PFSK-1 (cell line): ENCODE results near the gene CMIP.

Source experiments
- FOXP2 ChIP-seq: optimal IDR thresholded peaks from 2 replicates; pipeline ENCODE3; 2011; ENCODE audit warnings: borderline replicate concordance, control low read depth, inconsistent platforms; ENCODE audit not compliant: insufficient read depth; ENCODE audit errors: extremely low read length, extremely low read depth
- POLR2AphosphoS5 ChIP-seq: IDR thresholded peaks from 2 replicates; pipeline ENCODE4 v1.6.1; 2012; ENCODE audit warnings: low read depth, mild to moderate bottlenecking, control low read depth, low read length, moderate library complexity
- SIN3A ChIP-seq: IDR thresholded peaks from 2 replicates; pipeline ENCODE4 v1.6.1; 2012; ENCODE audit warnings: mild to moderate bottlenecking, low read length, moderate library complexity, borderline replicate concordance; ENCODE audit not compliant: insufficient read depth
- TAF1 ChIP-seq: IDR thresholded peaks from 2 replicates; pipeline ENCODE4 v1.6.1; 2012; ENCODE audit warnings: low read length, control low read depth, borderline replicate concordance; ENCODE audit not compliant: insufficient read depth
- TF ChIP-seq, protein P1 (sequence below), 2 experiments: IDR thresholded peaks; 2 replicates each; pipeline versions ENCODE4 v1.6.1 to v1.8.0; 2011 to 2012; ENCODE audit warnings: low read depth in 2 of 2, low read length in 2 of 2, control low read depth in 1 of 2, inconsistent platforms in 1 of 2, mild to moderate bottlenecking in 1 of 2, moderate library complexity in 1 of 2; ENCODE audit not compliant: insufficient read depth in 1 of 2

The CMIP gene

DNA sequence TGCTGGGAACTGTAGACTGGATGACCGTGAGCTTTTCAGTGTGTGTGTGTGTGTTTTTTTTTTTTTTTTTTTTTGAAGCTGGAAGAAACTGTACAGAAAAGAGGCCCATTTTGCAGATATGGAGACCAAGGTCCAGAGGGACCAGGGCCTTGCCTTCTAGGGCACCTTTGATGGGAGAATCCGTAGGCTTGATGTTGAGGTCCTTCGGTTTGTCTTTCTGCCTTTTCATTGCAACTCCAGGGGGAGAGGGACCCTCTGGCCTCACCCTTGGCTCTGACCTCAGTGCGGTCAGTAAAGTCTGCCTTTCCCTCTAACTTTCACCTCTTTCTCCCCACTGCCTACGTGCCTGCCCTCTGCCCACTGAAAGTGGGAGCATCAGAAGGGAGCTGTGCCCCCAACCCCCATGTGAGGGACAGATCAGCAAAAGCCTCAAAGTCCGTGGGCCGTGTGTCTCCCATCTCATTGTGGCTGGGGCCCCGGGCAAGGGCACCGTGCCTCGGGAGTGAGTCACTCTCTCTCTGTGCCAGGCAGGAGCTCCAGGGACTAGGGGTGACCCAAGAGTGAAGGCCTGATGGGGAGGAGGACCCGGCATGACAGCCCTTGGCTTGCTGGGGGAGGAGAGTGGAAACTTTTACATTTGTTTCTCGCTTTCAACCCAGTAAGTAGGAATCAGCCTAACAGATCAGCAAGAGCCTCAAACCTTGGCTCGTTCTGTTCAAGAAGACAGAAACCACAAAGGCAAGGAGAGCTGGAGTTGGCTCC lies 123.6 kb downstream of the CMIP start:
- TF ChIP-seq TAF1 (no peak), FOXP2 (no peak)

DNA sequence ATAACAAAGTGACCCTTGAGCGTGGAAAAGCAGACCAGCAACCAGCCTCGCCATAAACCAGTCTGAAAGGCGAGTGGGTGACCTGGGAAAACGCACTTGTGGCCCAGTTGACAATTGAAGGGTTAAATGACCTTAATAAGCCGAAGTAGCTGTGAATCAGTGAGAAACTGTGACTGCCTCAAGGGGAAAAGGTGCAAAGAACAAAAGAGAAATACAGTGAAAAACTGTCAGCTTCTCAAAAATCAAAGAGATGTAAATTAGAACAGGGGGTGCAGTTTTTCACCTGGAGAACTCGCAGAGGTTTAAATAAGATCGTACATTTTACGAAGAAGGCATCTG lies 124.1 kb downstream of the CMIP start:
- TF ChIP-seq POLR2AphosphoS5 (no peak), TAF1 (no peak), SIN3A (no peak), FOXP2 (no peak)
- TF ChIP-seq, protein P1, sequence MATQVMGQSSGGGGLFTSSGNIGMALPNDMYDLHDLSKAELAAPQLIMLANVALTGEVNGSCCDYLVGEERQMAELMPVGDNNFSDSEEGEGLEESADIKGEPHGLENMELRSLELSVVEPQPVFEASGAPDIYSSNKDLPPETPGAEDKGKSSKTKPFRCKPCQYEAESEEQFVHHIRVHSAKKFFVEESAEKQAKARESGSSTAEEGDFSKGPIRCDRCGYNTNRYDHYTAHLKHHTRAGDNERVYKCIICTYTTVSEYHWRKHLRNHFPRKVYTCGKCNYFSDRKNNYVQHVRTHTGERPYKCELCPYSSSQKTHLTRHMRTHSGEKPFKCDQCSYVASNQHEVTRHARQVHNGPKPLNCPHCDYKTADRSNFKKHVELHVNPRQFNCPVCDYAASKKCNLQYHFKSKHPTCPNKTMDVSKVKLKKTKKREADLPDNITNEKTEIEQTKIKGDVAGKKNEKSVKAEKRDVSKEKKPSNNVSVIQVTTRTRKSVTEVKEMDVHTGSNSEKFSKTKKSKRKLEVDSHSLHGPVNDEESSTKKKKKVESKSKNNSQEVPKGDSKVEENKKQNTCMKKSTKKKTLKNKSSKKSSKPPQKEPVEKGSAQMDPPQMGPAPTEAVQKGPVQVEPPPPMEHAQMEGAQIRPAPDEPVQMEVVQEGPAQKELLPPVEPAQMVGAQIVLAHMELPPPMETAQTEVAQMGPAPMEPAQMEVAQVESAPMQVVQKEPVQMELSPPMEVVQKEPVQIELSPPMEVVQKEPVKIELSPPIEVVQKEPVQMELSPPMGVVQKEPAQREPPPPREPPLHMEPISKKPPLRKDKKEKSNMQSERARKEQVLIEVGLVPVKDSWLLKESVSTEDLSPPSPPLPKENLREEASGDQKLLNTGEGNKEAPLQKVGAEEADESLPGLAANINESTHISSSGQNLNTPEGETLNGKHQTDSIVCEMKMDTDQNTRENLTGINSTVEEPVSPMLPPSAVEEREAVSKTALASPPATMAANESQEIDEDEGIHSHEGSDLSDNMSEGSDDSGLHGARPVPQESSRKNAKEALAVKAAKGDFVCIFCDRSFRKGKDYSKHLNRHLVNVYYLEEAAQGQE (IDR thresholded peaks at IDR 0.05; ENCODE audit: insufficient read depth in 1 of 2, low read depth in 2 of 2, low read length in 2 of 2) = no peak

DNA sequence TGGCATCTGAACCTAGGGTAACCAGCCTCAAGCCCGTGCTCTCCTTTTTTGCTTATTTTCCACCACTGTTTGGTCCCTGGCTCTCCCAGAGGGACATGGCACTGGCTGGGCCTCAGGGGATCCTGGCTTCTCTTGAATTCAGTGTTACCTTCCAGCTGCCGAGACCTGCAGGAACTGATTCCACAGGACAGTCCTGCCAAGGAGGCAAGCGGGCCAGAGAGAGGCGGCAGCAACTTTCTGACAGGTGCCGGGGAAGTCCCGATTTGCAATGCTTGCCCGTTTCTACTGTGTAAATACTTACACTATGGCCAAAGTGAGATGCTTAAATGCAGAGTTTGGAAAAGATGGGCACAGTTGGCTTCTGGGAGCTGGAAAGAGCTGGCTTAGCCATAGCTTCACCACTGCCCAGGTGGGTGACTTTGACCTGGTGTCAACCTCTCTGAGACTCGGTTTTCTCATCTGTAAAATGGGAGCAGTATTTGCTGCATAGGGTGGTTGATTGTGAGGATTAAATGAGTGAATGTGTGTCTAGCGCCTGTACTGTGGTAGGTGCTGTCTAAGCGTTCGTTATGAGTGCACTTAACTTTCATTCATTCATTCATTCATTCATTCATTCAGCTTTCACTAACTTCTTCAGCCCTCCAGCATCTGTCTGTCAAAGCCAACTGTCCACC lies 124.9 kb downstream of the CMIP start:
- TF ChIP-seq SIN3A (no peak), TAF1 (no peak), POLR2AphosphoS5 (no peak), FOXP2 (no peak)
- TF ChIP-seq, protein P1 (IDR thresholded peaks at IDR 0.05; ENCODE audit: insufficient read depth in 1 of 2, low read depth in 2 of 2, low read length in 2 of 2) = no peak

DNA sequence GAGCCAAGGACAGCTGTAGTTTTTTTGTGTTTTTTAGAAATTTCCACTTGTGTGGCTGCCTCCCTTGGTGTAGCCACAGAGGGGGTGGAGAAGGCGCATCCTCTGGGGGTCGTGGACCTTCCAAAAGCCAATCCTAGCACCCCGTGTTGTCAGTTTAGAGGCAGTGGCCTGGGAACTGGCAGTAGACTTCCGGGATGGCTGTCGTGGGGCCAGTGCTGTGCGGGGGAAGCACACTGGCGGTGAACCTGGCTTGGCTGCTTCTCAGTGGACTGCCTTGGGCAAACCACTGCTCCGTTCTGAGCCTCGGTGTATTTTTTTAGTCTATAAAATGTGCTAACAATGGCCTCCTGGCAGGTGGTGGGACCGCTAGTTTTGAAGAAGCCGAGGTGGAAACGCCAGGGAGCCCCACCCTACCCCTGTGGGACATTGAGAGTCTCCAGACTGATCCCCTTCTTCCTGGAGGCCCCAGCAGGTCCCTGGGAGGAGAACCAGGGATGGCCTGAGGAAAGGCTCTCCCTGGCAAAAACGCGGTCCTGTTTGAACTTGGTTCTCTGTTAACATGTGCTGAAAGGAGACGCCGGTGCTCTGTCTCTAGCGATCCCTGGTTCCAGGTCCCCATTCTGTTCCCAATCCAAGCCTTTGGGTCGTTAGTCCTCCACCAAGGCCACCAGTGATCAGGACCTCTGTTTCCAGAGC lies 125.7 kb downstream of the CMIP start:
- TF ChIP-seq, protein P1 (IDR thresholded peaks at IDR 0.05; ENCODE audit: insufficient read depth in 1 of 2, low read depth in 2 of 2, low read length in 2 of 2) = no peak
- no peak for TF ChIP-seq POLR2AphosphoS5
- no peak for TF ChIP-seq SIN3A
- TF ChIP-seq FOXP2 = no peak
- no peak for TF ChIP-seq TAF1

DNA sequence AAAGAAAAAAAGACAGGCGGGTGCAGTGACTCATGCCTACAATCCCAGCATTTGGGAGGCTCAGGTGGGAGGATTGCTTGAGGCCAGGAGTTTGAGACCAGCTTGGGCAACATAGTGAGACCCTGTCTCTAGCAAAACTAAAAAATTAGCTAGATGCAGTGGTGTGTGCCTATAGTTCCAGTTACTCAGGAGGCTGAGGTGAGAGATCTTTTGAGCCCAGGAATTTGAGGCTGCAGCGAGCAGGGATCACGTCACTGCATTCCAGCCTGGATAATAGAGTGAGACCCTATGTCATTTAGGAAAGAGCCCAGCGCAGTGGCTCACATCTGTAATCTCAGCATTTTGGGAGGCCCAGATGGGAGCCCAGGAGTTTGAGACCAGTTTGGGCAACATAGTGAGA lies 126.6 kb downstream of the CMIP start:
- TF ChIP-seq POLR2AphosphoS5 = no peak
- TF ChIP-seq TAF1 = no peak
- TF ChIP-seq SIN3A = no peak
- TF ChIP-seq, protein P1 (IDR thresholded peaks at IDR 0.05; ENCODE audit: insufficient read depth in 1 of 2, low read depth in 2 of 2, low read length in 2 of 2) = no peak
- no peak for TF ChIP-seq FOXP2
